WTC11 (cell line): ENCODE data around the gene FBXL7. TPM values are rescaled to one million over a fixed set of nuclear protein-coding genes. Genes with fewer than 3 reads are reported as not detected.

Experiments used
- ATAC-seq: fragments of 200-7000 bp; cut with Tn5 transposase; 2 replicates; pipeline ENCODE4 v1.10.0; 2021; ENCODE audit warnings: mild to moderate bottlenecking, moderate library complexity
- CTCF ChIA-PET: fragments of 300-600 bp; sonication (Branson Sonifier 250); formaldehyde crosslinking; loops from one replicate; lab custom pipeline; 2021; ENCODE audit warnings: antibody characterized with exemption; lab: Charles Lee
- POLR2A ChIA-PET: fragments of 350-600 bp; sonication (Branson Sonifier 250); formaldehyde crosslinking; loops from one replicate; lab custom pipeline; 2021; ENCODE audit warnings: antibody characterized with exemption; lab: Charles Lee
- DNase-seq: peaks from one replicate; pipeline ENCODE4 v3.0.0; 2021; ENCODE audit warnings: low spot score
- H3K27ac Mint-ChIP-seq: 2 replicates; pipeline ENCODE4 v1.8.0; 2021; ENCODE audit warnings: mixed read lengths
- H3K27me3 Mint-ChIP-seq: 2 replicates; pipeline ENCODE4 v1.8.0; 2021; ENCODE audit warnings: low read depth, mild to moderate bottlenecking, moderate library complexity, mixed read lengths
- H3K36me3 Mint-ChIP-seq: 2 replicates; pipeline ENCODE4 v1.8.0; 2021; ENCODE audit warnings: mixed read lengths
- H3K4me1 Mint-ChIP-seq: 2 replicates; pipeline ENCODE4 v1.8.0; 2022; ENCODE audit warnings: mixed read lengths
- H3K4me3 Mint-ChIP-seq: 2 replicates; pipeline ENCODE4 v1.8.0; 2021; ENCODE audit warnings: mild to moderate bottlenecking, moderate library complexity, mixed read lengths
- H3K9me3 Mint-ChIP-seq: 2 replicates; pipeline ENCODE4 v1.8.0; 2021; ENCODE audit warnings: mixed read lengths
- ATF6 ChIP-seq: sonication (generic); formaldehyde crosslinking; IDR thresholded peaks from 2 replicates; pipeline ENCODE4 v1.8.1; 2023; ENCODE audit warnings: mild to moderate bottlenecking, missing genetic modification reagents
- ETV6 ChIP-seq: sonication (generic); formaldehyde crosslinking; IDR thresholded peaks from 2 replicates; pipeline ENCODE4 v1.8.1; 2022; ENCODE audit warnings: mild to moderate bottlenecking, missing genetic modification reagents
- GTF2I ChIP-seq: fragments of 250-450 bp; sonication (Bioruptor Pico); conservative IDR thresholded peaks from 2 replicates; pipeline ENCODE4 v1.4.0; 2021; ENCODE audit warnings: mild to moderate bottlenecking
- JAZF1 ChIP-seq: fragments of 250-450 bp; sonication (Bioruptor Pico); IDR thresholded peaks from 2 replicates; pipeline ENCODE4 v1.9.0; 2021; ENCODE audit warnings: moderate library complexity, mild to moderate bottlenecking, inconsistent platforms
- KAT7 ChIP-seq: sonication (generic); formaldehyde crosslinking; IDR thresholded peaks from 2 replicates; pipeline ENCODE4 v1.8.1; 2023; ENCODE audit warnings: missing genetic modification reagents, mild to moderate bottlenecking, borderline replicate concordance
- MXD4 ChIP-seq: fragments of 250-450 bp; sonication (Bioruptor Pico); IDR thresholded peaks from 2 replicates; pipeline ENCODE4 v1.8.0; 2021; ENCODE audit warnings: mild to moderate bottlenecking, moderate library complexity, borderline replicate concordance
- NR1H2 ChIP-seq: sonication (generic); formaldehyde crosslinking; IDR thresholded peaks from 2 replicates; pipeline ENCODE4 v1.9.0; 2021; ENCODE audit warnings: mild to moderate bottlenecking, moderate library complexity, missing genetic modification reagents
- PREB ChIP-seq: sonication (generic); formaldehyde crosslinking; IDR thresholded peaks from 2 replicates; pipeline ENCODE4 v1.8.1; 2022; ENCODE audit warnings: mild to moderate bottlenecking, missing genetic modification reagents, moderate library complexity, borderline replicate concordance
- ZNF219 ChIP-seq: sonication (generic); formaldehyde crosslinking; IDR thresholded peaks from 2 replicates; pipeline ENCODE4 v1.8.0; 2023; ENCODE audit warnings: missing genetic modification reagents, mild to moderate bottlenecking, borderline replicate concordance
- ZNF396 ChIP-seq: fragments of 250-450 bp; sonication (Bioruptor Pico); IDR thresholded peaks from 2 replicates; pipeline ENCODE4 v1.8.0; 2021; ENCODE audit warnings: mild to moderate bottlenecking, moderate library complexity, borderline replicate concordance
- ZNF416 ChIP-seq: fragments of 250-450 bp; sonication (Bioruptor Pico); IDR thresholded peaks from 2 replicates; pipeline ENCODE4 v1.9.0; 2021; ENCODE audit warnings: mild to moderate bottlenecking, inconsistent platforms
- ZNF425 ChIP-seq: fragments of 250-450 bp; sonication (Bioruptor Pico); conservative IDR thresholded peaks from 2 replicates; pipeline ENCODE4 v1.9.0; 2021; ENCODE audit warnings: mild to moderate bottlenecking
- ZSCAN18 ChIP-seq: fragments of 250-450 bp; sonication (Bioruptor Pico); IDR thresholded peaks from 2 replicates; pipeline ENCODE4 v2.1.2; 2022; ENCODE audit warnings: mild to moderate bottlenecking, moderate library complexity
- total RNA-seq: library from RNA; stranded (reverse); gene quantifications from 3 replicates; pipeline ENCODE4 v1.2.3, GENCODE V29; 2021
- TF ChIP-seq, protein P1 (sequence below): sonication (generic); formaldehyde crosslinking; IDR thresholded peaks from 2 replicates; pipeline ENCODE4 v1.8.1; 2022; ENCODE audit warnings: low read depth, missing genetic modification reagents, borderline replicate concordance
- TF ChIP-seq, protein P2 (sequence below): sonication (generic); formaldehyde crosslinking; IDR thresholded peaks from 2 replicates; pipeline ENCODE4 v1.8.0; 2023; ENCODE audit warnings: mild to moderate bottlenecking, missing genetic modification reagents
- TF ChIP-seq, protein P3 (sequence below): sonication (generic); formaldehyde crosslinking; IDR thresholded peaks from 2 replicates; pipeline ENCODE4 v1.8.1; 2023; ENCODE audit warnings: mild to moderate bottlenecking, missing genetic modification reagents, moderate library complexity
- TF ChIP-seq, protein P4 (sequence below): fragments of 200-600 bp; IDR thresholded peaks from 2 replicates; pipeline ENCODE4 v1.8.0; 2022; ENCODE audit warnings: antibody characterized with exemption

The FBXL7 gene
- total RNA-seq, 1 experiment from 2014 or later, result 13.8 TPM

- TF ChIP-seq, protein P1, sequence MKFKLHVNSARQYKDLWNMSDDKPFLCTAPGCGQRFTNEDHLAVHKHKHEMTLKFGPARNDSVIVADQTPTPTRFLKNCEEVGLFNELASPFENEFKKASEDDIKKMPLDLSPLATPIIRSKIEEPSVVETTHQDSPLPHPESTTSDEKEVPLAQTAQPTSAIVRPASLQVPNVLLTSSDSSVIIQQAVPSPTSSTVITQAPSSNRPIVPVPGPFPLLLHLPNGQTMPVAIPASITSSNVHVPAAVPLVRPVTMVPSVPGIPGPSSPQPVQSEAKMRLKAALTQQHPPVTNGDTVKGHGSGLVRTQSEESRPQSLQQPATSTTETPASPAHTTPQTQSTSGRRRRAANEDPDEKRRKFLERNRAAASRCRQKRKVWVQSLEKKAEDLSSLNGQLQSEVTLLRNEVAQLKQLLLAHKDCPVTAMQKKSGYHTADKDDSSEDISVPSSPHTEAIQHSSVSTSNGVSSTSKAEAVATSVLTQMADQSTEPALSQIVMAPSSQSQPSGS, result no peak
- no peak for TF ChIP-seq NR1H2 (CRISPR knock-in tag)
- TF ChIP-seq ATF6 (CRISPR knock-in tag), result no peak
- no peak for TF ChIP-seq ZNF396
- TF ChIP-seq, protein P2, sequence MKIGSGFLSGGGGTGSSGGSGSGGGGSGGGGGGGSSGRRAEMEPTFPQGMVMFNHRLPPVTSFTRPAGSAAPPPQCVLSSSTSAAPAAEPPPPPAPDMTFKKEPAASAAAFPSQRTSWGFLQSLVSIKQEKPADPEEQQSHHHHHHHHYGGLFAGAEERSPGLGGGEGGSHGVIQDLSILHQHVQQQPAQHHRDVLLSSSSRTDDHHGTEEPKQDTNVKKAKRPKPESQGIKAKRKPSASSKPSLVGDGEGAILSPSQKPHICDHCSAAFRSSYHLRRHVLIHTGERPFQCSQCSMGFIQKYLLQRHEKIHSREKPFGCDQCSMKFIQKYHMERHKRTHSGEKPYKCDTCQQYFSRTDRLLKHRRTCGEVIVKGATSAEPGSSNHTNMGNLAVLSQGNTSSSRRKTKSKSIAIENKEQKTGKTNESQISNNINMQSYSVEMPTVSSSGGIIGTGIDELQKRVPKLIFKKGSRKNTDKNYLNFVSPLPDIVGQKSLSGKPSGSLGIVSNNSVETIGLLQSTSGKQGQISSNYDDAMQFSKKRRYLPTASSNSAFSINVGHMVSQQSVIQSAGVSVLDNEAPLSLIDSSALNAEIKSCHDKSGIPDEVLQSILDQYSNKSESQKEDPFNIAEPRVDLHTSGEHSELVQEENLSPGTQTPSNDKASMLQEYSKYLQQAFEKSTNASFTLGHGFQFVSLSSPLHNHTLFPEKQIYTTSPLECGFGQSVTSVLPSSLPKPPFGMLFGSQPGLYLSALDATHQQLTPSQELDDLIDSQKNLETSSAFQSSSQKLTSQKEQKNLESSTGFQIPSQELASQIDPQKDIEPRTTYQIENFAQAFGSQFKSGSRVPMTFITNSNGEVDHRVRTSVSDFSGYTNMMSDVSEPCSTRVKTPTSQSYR (CRISPR knock-in tag), result no peak
- TF ChIP-seq, all 79 proteins: peak for 0
These were observed 426.6 kb downstream of the FBXL7 start (continued) for GRCh38 chr5:15926586-15926985.

GRCh38 chr5:15927710-15928380 is 427.9 kb downstream of the FBXL7 start:
- Mint-ChIP-seq H3K9me3 (no peaks in the 10 kb centered on the region), H3K4me1 (peaks cover 15% of the 10 kb centered on the region), H3K27ac (no peak overlapping the region), H3K27me3 (no peaks in the 10 kb centered on the region), H3K36me3 (no peaks in the 10 kb centered on the region), H3K4me3 (no peak overlapping the region)
- CTCF ChIA-PET, result no interaction called here
- POLR2A ChIA-PET, result no interaction called here
- TF ChIP-seq ZNF219 (CRISPR knock-in tag) (no peak), ZNF425 (CRISPR knock-in tag) (no peak)
- DNase-seq, result no peak
- ATAC-seq, result no peak

DNA sequence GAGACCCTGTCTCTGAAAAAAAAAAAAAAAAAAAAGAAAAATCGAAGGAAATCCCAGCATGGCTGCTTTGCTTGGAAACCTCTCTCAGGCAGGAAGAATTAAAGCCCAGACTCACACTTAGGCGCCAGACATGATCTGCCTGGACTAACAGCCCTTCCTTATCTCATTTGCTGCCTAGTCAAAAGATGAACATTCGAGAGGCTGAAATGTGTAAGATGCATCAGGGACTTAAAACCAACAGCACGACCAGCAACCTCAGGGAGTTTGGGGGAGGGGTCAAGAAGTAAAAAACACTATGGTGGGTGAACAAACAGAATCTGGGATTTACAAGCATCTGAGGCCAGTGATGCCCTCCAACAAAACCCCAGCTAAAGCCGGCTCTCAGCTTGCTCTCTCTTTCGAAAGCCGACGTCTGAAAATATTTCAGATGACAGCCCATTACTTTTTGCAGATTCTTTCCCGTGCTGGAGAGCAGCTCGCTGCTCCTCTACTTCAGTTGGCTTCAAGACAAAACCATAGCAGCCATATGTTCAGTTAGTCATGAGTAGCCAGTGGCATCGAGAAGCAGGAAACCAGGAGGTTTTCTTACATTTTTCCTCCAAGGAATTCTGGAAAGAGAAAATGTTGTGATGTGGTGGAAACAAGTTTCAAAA is 429.8 kb downstream of the FBXL7 start:
- Mint-ChIP-seq H3K4me3 (no peak overlapping the region), H3K36me3 (no peaks in the 10 kb centered on the region), H3K9me3 (no peaks in the 10 kb centered on the region), H3K27ac (no peak overlapping the region), H3K27me3 (no peaks in the 10 kb centered on the region), H3K4me1 (peaks cover 24% of the 10 kb centered on the region)
- no peak for DNase-seq
- TF ChIP-seq ZNF416 (CRISPR knock-in tag), result no peak
- no peak for TF ChIP-seq ZSCAN18
- TF ChIP-seq MXD4 (CRISPR knock-in tag), result no peak
- TF ChIP-seq, protein P3, sequence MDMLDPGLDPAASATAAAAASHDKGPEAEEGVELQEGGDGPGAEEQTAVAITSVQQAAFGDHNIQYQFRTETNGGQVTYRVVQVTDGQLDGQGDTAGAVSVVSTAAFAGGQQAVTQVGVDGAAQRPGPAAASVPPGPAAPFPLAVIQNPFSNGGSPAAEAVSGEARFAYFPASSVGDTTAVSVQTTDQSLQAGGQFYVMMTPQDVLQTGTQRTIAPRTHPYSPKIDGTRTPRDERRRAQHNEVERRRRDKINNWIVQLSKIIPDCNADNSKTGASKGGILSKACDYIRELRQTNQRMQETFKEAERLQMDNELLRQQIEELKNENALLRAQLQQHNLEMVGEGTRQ (CRISPR knock-in tag), result no peak
- no peak for TF ChIP-seq JAZF1 (CRISPR knock-in tag)
- TF ChIP-seq GTF2I (CRISPR knock-in tag), result no peak
- TF ChIP-seq, protein P4, sequence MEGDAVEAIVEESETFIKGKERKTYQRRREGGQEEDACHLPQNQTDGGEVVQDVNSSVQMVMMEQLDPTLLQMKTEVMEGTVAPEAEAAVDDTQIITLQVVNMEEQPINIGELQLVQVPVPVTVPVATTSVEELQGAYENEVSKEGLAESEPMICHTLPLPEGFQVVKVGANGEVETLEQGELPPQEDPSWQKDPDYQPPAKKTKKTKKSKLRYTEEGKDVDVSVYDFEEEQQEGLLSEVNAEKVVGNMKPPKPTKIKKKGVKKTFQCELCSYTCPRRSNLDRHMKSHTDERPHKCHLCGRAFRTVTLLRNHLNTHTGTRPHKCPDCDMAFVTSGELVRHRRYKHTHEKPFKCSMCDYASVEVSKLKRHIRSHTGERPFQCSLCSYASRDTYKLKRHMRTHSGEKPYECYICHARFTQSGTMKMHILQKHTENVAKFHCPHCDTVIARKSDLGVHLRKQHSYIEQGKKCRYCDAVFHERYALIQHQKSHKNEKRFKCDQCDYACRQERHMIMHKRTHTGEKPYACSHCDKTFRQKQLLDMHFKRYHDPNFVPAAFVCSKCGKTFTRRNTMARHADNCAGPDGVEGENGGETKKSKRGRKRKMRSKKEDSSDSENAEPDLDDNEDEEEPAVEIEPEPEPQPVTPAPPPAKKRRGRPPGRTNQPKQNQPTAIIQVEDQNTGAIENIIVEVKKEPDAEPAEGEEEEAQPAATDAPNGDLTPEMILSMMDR, result no peak
- no peak for TF ChIP-seq ETV6
- TF ChIP-seq PREB, result no peak
- TF ChIP-seq KAT7 (CRISPR knock-in tag), result no peak
- CTCF ChIA-PET, result interaction anchor here (0.7 kb wide), 1 partner anchor 425 kb away, joined by 5 read pairs; no protein-coding TSS in a partner anchor
- ATAC-seq, result no peak
- POLR2A ChIA-PET, result no interaction called here
